ENCODE measurements around the gene TUBGCP2.

DNA sequence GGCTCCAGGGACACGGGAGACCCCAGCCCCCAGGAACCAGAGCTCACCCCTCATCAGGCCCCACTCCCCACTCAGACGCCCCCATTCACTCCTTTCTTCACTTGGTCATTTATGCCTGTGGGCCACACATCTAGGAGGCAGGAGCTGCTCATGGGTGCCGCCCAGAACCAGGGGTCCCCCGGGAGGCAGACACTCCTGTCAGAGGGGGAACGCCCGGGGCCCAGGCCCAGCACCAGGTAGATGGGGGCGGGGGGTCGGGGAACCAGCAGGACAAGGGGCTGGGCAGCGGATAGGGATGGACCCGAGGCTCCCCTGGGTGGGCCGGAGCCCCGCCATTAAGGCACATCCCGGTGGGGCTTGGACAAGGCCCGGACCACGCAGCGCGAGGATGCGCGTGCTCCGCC, 16.2 kb upstream of the TUBGCP2 start:
- TF ChIP-seq, protein P1, sequence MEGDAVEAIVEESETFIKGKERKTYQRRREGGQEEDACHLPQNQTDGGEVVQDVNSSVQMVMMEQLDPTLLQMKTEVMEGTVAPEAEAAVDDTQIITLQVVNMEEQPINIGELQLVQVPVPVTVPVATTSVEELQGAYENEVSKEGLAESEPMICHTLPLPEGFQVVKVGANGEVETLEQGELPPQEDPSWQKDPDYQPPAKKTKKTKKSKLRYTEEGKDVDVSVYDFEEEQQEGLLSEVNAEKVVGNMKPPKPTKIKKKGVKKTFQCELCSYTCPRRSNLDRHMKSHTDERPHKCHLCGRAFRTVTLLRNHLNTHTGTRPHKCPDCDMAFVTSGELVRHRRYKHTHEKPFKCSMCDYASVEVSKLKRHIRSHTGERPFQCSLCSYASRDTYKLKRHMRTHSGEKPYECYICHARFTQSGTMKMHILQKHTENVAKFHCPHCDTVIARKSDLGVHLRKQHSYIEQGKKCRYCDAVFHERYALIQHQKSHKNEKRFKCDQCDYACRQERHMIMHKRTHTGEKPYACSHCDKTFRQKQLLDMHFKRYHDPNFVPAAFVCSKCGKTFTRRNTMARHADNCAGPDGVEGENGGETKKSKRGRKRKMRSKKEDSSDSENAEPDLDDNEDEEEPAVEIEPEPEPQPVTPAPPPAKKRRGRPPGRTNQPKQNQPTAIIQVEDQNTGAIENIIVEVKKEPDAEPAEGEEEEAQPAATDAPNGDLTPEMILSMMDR (IDR thresholded peaks at IDR 0.05): no peak
- TF ChIP-seq POLR2AphosphoS5 (IDR thresholded peaks at IDR 0.05): no peak

Data from suprapubic skin (tissue), 3 donors.